Muscle of leg (tissue), 11 donors: Measurements from ENCODE around the gene IRF2. TPM values are rescaled to one million over a fixed set of nuclear protein-coding genes. Genes with fewer than 3 reads are reported as not detected.

Source experiments
- DNase-seq: peaks from one replicate; pipeline ENCODE4 v3.0.0; 2013
- H3K27ac ChIP-seq: one replicate; pipeline ENCODE4 v1.5.1; 2013; ENCODE audit warnings: mild to moderate bottlenecking, low read length, control low read depth
- H3K27me3 ChIP-seq: one replicate; pipeline ENCODE4 v1.6.1; 2013; ENCODE audit warnings: low read length; ENCODE audit not compliant: control insufficient read depth, insufficient read depth
- H3K36me3 ChIP-seq: one replicate; pipeline ENCODE4 v1.6.1; 2013; ENCODE audit warnings: low read length; ENCODE audit not compliant: control insufficient read depth, insufficient read depth
- H3K4me1 ChIP-seq: one replicate; pipeline ENCODE4 v1.6.1; 2013; ENCODE audit warnings: low read length; ENCODE audit not compliant: control insufficient read depth, insufficient read depth
- H3K4me3 ChIP-seq: one replicate; pipeline ENCODE4 v1.5.1; 2013; ENCODE audit warnings: low read length, control low read depth
- H3K9me3 ChIP-seq: replicated peaks from 2 replicates; pipeline ENCODE4 v1.6.1; 2013; ENCODE audit warnings: low read depth, low read length; ENCODE audit not compliant: control insufficient read depth
- WGBS: methylation state at CpG from one replicate; pipeline ENCODE4 v1.1.5; 2013; ENCODE audit warnings: missing lambda C conversion rate; ENCODE audit not compliant: insufficient coverage; 5-methylcytosine and 5-hydroxymethylcytosine counted together
- polyA plus RNA-seq, 8 donors: library from polyadenylated mRNA; unstranded; fragments of 120-200 nt; gene quantifications; one replicate each; pipeline versions ENCODE4 v1.2.1 to v1.2.3, GENCODE V29; 2013; ENCODE audit warnings: inconsistent platforms in 1 of 8, low replicate concordance in 1 of 8; ENCODE audit not compliant: insufficient read length in 8 of 8, insufficient read depth in 1 of 8
- total RNA-seq: library from RNA; stranded (reverse); fragments of 120-200 nt; gene quantifications from one replicate; pipeline ENCODE4 v1.2.4, GENCODE V29; 2013

The IRF2 gene
- total and polyA plus RNA-seq, 9 donors = 14.8 to 19.4 (median 17.7) TPM

DNA sequence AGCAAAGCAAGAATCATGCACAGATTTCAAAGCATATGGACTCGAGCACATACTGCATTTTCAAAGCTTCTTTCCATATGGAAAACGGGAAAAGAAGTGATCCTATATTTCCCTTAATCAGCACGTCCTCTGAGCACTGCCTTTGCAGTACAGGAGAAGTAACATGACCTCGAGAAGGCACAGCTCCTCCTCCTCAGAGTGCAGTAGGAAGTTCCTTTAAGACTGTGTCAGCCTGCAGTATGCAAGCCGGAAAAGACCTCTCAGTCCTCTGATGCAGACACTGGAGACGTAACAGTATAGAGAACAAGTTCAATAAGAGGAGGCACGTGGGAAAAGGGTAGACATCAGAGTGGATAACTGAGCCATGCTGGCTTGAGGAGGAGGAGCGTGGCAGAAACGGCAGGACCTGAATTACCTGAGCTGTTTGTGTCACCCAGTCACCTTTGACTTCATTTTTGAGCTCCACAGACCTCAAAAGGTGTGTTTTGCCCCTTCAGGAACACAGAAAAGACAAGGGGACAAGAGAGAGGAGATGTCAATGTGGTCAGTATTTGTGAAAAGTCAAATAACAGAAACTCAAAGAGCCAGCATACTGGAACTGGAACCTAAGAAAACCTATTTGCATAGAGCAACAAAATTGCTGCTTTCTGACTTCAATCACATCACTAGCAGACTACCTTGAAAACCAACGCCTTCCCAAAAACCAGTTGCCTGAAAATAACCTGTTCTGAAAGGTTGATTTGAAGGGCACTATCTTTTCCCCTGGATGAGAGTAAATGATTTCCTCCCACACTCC, 20.8 kb downstream of the IRF2 start:
- H3K27ac ChIP-seq = peak overlapping the region; percentile 84
- no peaks in the 10 kb centered on the region for H3K27me3 ChIP-seq
- 11% methylated on average over 6 of the region's 10 CpGs for WGBS
- H3K9me3 ChIP-seq = no peaks in the 10 kb centered on the region
- H3K4me3 ChIP-seq = no peak overlapping the region
- H3K36me3 ChIP-seq = peaks cover 10% of the 10 kb centered on the region
- peak; percentile 89 for DNase-seq
- peaks cover 33% of the 10 kb centered on the region for H3K4me1 ChIP-seq

DNA sequence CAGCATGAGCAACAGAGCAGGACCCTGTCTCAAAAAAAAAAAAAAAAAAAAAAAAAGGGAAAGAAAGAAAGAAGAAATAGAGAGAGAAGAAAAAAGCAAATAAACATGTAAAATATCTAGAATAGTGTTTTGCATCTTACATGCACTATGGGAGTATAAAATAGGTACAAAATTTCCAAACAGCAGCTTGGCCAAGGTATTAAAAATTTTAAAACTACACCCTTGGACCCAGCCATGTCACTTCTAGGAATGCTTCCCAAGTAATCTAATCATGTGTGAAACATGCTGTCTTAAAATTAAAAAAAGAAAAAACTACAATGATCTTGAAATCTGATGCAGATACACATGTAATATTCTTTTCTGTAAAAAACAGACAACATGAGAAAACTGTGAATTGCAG, 21.6 kb downstream of the IRF2 start:
- no peak overlapping the region for H3K27ac ChIP-seq

DNA sequence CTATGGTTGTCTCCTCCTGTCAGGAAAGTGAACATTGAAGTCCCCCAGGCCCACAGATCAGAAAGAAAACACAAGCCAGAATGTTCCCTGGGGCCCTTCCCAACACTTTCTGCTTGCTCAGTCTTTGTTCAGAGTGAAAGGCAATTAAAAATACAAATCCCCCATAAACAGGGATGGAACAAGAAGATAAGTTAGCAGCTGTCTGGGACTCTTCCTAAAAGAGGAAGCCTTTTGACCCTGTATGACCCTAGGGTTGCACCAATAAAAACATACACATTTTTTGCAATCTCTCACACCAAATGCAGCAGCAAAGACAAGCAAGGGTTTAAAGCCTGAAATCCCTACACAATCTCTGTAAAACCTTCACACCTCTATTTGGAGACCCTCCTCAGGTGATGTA, 22.6 kb downstream of the IRF2 start:
- no peaks in the 10 kb centered on the region for H3K27me3 ChIP-seq
- H3K4me3 ChIP-seq = no peak overlapping the region
- H3K9me3 ChIP-seq = no peaks in the 10 kb centered on the region
- no peak overlapping the region for H3K27ac ChIP-seq
- no peak for DNase-seq
- H3K4me1 ChIP-seq = peaks cover 36% of the 10 kb centered on the region
- peaks cover 8% of the 10 kb centered on the region for H3K36me3 ChIP-seq

More for the DNA sequence above, 21.6 kb downstream of the IRF2 start:
- Histone ChIP-seq H3K36me3 (peaks cover 10% of the 10 kb centered on the region), H3K27me3 (no peaks in the 10 kb centered on the region), H3K9me3 (no peaks in the 10 kb centered on the region), H3K4me1 (peaks cover 34% of the 10 kb centered on the region), H3K4me3 (no peak overlapping the region)
- no peak for DNase-seq

DNA sequence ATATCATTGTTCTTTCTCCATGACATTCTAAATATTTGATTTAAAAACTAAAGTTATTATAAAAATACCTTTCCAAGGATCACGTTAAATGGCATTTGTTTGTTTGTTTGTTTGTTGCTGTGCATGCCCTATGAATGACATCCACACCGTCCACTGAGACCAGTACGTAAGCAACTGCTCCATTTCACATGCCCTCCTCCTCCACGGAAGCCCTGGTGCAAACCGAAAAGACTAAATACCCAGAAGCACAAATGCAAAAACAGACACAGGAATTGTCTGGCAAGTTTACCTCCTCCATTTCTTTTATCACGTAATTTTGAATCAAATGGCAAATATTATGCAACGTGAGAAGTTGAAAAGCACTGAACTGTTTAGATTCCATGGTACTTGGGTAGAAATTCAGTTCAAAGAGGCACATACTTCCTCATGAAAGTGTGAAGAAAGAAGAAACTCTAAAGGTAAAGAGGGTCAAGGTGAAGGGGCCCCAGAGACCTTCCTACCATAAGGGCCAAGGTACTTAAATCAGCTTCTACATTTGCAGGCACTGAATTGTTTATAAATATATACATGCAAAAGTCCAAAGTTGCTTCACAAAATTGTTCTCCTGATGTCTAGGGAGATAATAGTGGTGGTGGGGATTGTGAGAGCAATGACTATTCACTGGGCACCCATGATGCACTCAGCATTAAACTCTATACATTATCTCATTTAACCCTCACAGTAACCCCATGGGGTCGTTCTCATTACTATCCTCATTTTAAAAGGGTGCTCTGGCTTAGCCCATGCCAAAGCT, 23.4 kb downstream of the IRF2 start:
- H3K4me1 ChIP-seq = peaks cover 36% of the 10 kb centered on the region
- H3K9me3 ChIP-seq = no peaks in the 10 kb centered on the region
- H3K27me3 ChIP-seq = no peaks in the 10 kb centered on the region
- no peak overlapping the region for H3K4me3 ChIP-seq
- no peak for DNase-seq
- H3K27ac ChIP-seq = no peak overlapping the region
- peaks cover 11% of the 10 kb centered on the region for H3K36me3 ChIP-seq
- WGBS = 90% methylated on average over 2 of the region's 8 CpGs

DNA sequence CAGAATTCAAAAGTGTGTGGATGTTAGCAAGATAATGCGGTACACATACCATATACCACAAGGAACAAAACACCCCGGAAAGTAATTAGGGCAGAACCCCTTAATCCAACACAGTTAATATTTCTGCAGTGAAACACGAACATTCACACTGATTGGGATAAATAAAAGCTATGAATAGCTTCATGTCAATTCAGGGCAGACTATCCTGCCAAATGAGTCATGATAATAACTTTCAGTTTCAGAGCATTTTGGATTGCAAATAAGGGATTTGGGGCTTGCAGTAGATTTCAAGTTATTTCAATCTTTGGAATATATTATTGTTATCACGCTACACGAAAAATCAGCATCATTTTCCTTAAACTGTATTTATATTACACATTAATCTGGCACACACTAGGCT, 24.3 kb downstream of the IRF2 start:
- WGBS = no CpG with 5 or more reads among the region's 5 CpGs
- peaks cover 36% of the 10 kb centered on the region for H3K4me1 ChIP-seq

DNA sequence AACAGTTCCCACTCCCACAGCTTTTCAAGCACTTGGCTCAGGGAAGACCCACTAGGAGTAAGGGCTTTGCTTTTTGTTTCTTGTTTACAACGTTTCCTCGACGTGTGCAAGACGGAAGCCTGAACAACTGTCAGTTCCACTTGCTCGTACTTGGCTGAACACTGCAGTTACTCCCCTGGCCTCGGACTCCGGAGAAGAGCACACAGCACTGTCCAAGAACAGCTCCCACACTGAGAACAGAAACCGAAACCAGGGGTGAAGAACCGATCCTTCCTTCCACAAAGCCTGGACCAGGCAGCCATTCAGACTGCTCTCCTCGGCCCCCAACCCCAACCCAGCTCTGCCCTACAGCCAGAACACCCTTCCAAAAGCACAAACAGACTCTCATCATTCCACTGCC, 25.5 kb downstream of the IRF2 start:
- Histone ChIP-seq H3K27ac (peak overlapping the region; percentile 95), H3K36me3 (peaks cover 12% of the 10 kb centered on the region), H3K4me3 (peak overlapping the region; percentile 26), H3K27me3 (no peaks in the 10 kb centered on the region), H3K9me3 (no peaks in the 10 kb centered on the region), H3K4me1 (peaks cover 33% of the 10 kb centered on the region)
- WGBS = 13% methylated on average over 10 of the region's 10 CpGs
- peak; percentile 97 for DNase-seq

More for the DNA sequence above, 24.3 kb downstream of the IRF2 start:
- Histone ChIP-seq H3K27ac (peak overlapping the region; percentile 42), H3K9me3 (no peaks in the 10 kb centered on the region), H3K27me3 (no peaks in the 10 kb centered on the region), H3K36me3 (peaks cover 12% of the 10 kb centered on the region), H3K4me3 (no peak overlapping the region)
- peak; percentile 87 for DNase-seq

DNA sequence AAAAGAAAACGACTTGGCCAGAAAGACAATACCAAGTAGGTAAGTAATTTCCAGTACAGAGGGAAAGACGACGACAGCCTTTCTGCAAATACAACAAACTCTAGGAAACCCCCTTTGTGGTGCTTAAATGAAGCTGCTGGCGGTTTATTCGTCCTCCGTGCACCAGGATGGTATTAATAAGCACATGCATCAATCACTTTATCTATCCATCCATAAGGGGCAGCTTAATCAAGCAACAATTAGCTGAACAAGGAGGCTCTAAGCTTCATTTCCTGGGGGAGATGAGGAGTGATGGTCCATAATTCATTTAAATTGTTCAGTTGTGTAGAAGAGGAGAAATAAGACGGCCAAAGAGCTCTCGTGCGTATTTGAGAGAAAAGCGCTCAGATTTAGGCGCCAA, 26.2 kb downstream of the IRF2 start:
- no peaks in the 10 kb centered on the region for H3K27me3 ChIP-seq
- WGBS = no CpG with 5 or more reads among the region's 11 CpGs
- H3K27ac ChIP-seq = peak overlapping the region; percentile 95
- H3K9me3 ChIP-seq = no peaks in the 10 kb centered on the region
- peaks cover 27% of the 10 kb centered on the region for H3K4me1 ChIP-seq
- no peak for DNase-seq
- peaks cover 12% of the 10 kb centered on the region for H3K36me3 ChIP-seq
- H3K4me3 ChIP-seq = no peak overlapping the region

DNA sequence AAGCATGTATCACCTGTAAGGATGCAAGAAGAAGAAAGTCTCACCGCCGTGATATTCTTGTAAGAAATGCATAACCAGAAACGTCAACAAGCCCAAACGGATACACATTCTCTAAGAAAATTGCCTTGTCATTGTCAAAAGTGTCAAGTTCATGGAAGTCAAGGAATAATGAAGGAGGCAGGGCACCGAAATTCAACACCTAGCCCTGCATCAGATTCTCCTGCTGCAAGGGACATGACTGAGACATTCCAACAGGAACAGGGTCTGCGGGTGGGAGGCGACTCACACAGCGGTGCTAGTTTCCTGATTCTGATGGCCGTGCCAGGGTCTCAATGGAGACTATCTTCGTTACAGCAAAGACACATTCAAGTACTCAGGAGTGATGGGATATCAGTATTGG, 26.7 kb downstream of the IRF2 start:
- DNase-seq = no peak
- Histone ChIP-seq H3K36me3 (peaks cover 12% of the 10 kb centered on the region), H3K4me3 (no peak overlapping the region), H3K4me1 (peaks cover 26% of the 10 kb centered on the region), H3K27ac (peak overlapping the region; percentile 50), H3K27me3 (no peaks in the 10 kb centered on the region), H3K9me3 (no peaks in the 10 kb centered on the region)
- WGBS = 72% methylated on average over 4 of the region's 10 CpGs

DNA sequence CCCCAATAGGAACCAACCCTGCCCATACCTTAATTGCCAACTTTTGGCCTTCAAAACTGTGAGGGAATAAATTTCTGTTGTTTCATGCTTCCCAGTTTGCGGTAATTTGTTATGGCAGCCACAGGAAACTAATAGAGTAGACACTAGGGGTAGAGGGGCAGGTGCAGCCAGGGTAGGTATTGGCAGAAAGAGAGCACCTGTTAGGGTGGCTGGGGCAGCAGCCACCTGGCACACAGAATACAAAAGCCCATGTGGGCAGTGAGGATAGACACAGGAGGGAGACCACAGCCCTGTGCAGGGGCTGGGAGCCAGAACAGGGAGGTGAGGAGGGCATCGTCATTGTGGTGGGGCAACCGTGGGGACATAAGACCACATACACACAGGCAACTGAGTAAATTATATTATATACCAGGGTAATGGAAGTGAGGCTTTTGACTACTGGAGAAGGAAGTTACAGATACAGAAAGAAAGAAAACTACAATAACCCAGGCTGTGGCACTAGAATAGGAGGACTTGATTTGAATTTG, 28.2 kb downstream of the IRF2 start:
- Histone ChIP-seq H3K36me3 (peaks cover 7% of the 10 kb centered on the region), H3K27ac (no peak overlapping the region), H3K4me1 (peaks cover 29% of the 10 kb centered on the region), H3K9me3 (no peaks in the 10 kb centered on the region), H3K27me3 (no peaks in the 10 kb centered on the region), H3K4me3 (no peak overlapping the region)
- WGBS = no CpG with 5 or more reads among the region's 3 CpGs
- no peak for DNase-seq

DNA sequence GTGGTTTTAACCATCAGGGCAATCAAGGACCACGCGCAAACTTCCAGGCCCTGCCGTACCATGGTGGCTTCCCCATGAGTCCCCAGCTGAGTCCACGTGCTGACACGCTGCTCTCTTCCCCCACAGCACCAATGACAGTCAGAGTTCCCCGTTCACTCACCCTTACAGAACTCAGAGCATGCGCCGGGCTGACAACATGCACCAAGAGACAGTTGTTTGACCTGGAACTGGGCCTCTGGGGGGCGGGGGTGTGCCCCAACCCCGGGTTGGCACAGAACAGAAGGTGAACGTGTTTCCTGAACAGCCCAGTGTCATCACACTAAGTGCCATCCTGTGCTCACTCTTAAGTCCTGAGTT, 29.4 kb downstream of the IRF2 start:
- no peak overlapping the region for H3K4me3 ChIP-seq
- WGBS = 84% methylated on average over 10 of the region's 11 CpGs
- peaks cover 7% of the 10 kb centered on the region for H3K36me3 ChIP-seq
- no peak for DNase-seq
- no peaks in the 10 kb centered on the region for H3K9me3 ChIP-seq
- no peaks in the 10 kb centered on the region for H3K27me3 ChIP-seq
- peaks cover 34% of the 10 kb centered on the region for H3K4me1 ChIP-seq
- H3K27ac ChIP-seq = no peak overlapping the region
